Measurements from ENCODE around the gene NEDD8. TPM values are rescaled to one million over a fixed set of nuclear protein-coding genes. Genes with fewer than 3 reads are reported as not detected.

Gene NEDD8
- total and polyA plus RNA-seq, 7 experiments from 2014 or later: 73.5 to 340 (median 127) TPM

GRCh38 chr14:24167469-24168114 lies 64.6 kb downstream of the NEDD8 start:
- POLR2A ChIA-PET: interaction anchor here (1.2 kb wide), 1 partner anchor 28 kb away, joined by 3 read pairs; no protein-coding TSS in a partner anchor
- no peaks in the 10 kb centered on the region for H3K27me3 ChIP-seq (ENCODE audit: control insufficient read depth in 2 of 2, insufficient read depth in 2 of 2, low read length in 2 of 2)
- DNase-seq: no peak
- peaks cover 40 to 64% (median 40%) of the 10 kb centered on the region in 3 experiments for H3K36me3 ChIP-seq (ENCODE audit: control insufficient read depth in 2 of 3, insufficient read depth in 3 of 3, low read length in 3 of 3)
- ATAC-seq: no peak
- no peaks in the 10 kb centered on the region for H3K9me3 ChIP-seq (ENCODE audit: control insufficient read depth in 2 of 3, low read length in 3 of 3)
- Mint-ChIP-seq H3K27ac (peak overlapping the region in 6 of 9 donors; percentile 3 to 62 (median 50)), H3K36me3 (peaks cover 5 to 55% (median 34%) of the 10 kb centered on the region in 5 donors), H3K27me3 (no peaks in the 10 kb centered on the region), H3K4me1 (peaks cover 40 to 70% (median 68%) of the 10 kb centered on the region in 7 donors), H3K4me3 (peak overlapping the region in 1 of 10 donors; percentile 23), H3K9me3 (no peaks in the 10 kb centered on the region)
- CTCF ChIA-PET: no interaction called here
- peaks cover 24 to 42% of the 10 kb centered on the region in 2 donors for H3K4me1 ChIP-seq (ENCODE audit: control insufficient read depth in 2 of 2, insufficient read depth in 2 of 2, low read length in 2 of 2)
- no peak overlapping the region for H3K4me3 ChIP-seq (ENCODE audit: low read length)
- intact Hi-C loops (cut with micrococcal nuclease): no loop called here
- H3K27ac ChIP-seq (ENCODE audit: low read depth, low read length): no peak overlapping the region

Other genes starting within 250 kb of the NEDD8 start
Only the 30 nearest of the 34 such genes appear.
- gene CARMIL3, start 180.4 kb downstream of the NEDD8 start, total RNA-seq: 1 to 10 TPM in 2 of 5 experiments, under 1 TPM in 3; 0.08 to 1.7 (median 0.27) TPM
- gene CARMIL3, start 180.4 kb downstream of the NEDD8 start, polyA plus RNA-seq: not detected
- under 1 TPM in 1 of 5 experiments, not detected in 4; 0.12 TPM for gene CPNE6, start 160.8 kb downstream of the NEDD8 start, total RNA-seq
- not detected for gene CPNE6, start 160.8 kb downstream of the NEDD8 start, polyA plus RNA-seq
- gene PCK2, start 138.1 kb downstream of the NEDD8 start, total RNA-seq: 10 to 100 TPM in 4 of 5 experiments, 1 to 10 TPM in 1; 9.1 to 56.2 (median 14.4) TPM
- gene PCK2, start 138.1 kb downstream of the NEDD8 start, polyA plus RNA-seq: 10 to 100 TPM in 1 of 2 donors, 1 to 10 TPM in 1; 7.2 to 14.5 TPM
- 10 to 100 TPM; 71.9 to 90.1 (median 83.3) TPM for gene DCAF11, start 117.6 kb downstream of the NEDD8 start, total RNA-seq
- 10 to 100 TPM; 69.1 to 97.0 TPM for gene DCAF11, start 117.6 kb downstream of the NEDD8 start, polyA plus RNA-seq
- gene NRL, start 117.4 kb downstream of the NEDD8 start, total RNA-seq: 1 to 10 TPM; 2.1 to 4.5 (median 3.8) TPM
- gene NRL, start 117.4 kb downstream of the NEDD8 start, polyA plus RNA-seq: 1 to 10 TPM; 2.2 to 2.6 TPM
- gene FITM1, start 101.7 kb downstream of the NEDD8 start, total RNA-seq: 1 to 10 TPM; 1.8 to 4.3 (median 2.0) TPM
- gene FITM1, start 101.7 kb downstream of the NEDD8 start, polyA plus RNA-seq: 1 to 10 TPM in 1 of 2 donors, under 1 TPM in 1; 0.48 to 1.2 TPM
- 100 to 1,000 TPM; 189 to 583 (median 202) TPM for gene PSME1, start 96.2 kb downstream of the NEDD8 start, total RNA-seq
- 100 to 1,000 TPM; 698 to 703 TPM for gene PSME1, start 96.2 kb downstream of the NEDD8 start, polyA plus RNA-seq
- 10 to 100 TPM in 4 of 5 experiments, 1 to 10 TPM in 1; 9.0 to 25.5 (median 22.3) TPM for gene EMC9, start 90.8 kb downstream of the NEDD8 start, total RNA-seq
- 10 to 100 TPM in 1 of 2 donors, 1 to 10 TPM in 1; 9.6 to 12.4 TPM for gene EMC9, start 90.8 kb downstream of the NEDD8 start, polyA plus RNA-seq
- 100 to 1,000 TPM; 120 to 777 (median 143) TPM for gene PSME2, start 85.8 kb downstream of the NEDD8 start, total RNA-seq
- gene PSME2, start 85.8 kb downstream of the NEDD8 start, polyA plus RNA-seq: 100 to 1,000 TPM; 402 to 435 TPM
- 100 to 1,000 TPM in 1 of 5 experiments, 10 to 100 TPM in 4; 64.0 to 151 (median 95.4) TPM for gene RNF31, start 84.9 kb downstream of the NEDD8 start, total RNA-seq
- gene RNF31, start 84.9 kb downstream of the NEDD8 start, polyA plus RNA-seq: 10 to 100 TPM; 40.9 to 48.1 TPM
- gene IRF9, start 71.1 kb downstream of the NEDD8 start, total RNA-seq: 100 to 1,000 TPM; 133 to 337 (median 189) TPM
- gene IRF9, start 71.1 kb downstream of the NEDD8 start, polyA plus RNA-seq: 100 to 1,000 TPM in 1 of 2 donors, 10 to 100 TPM in 1; 73.3 to 110 TPM
- 10 to 100 TPM; 20.3 to 80.5 (median 68.6) TPM for gene REC8, start 60.3 kb downstream of the NEDD8 start, total RNA-seq
- 10 to 100 TPM in 1 of 2 donors, 1 to 10 TPM in 1; 4.4 to 10.7 TPM for gene REC8, start 60.3 kb downstream of the NEDD8 start, polyA plus RNA-seq
- gene IPO4, start 43.6 kb downstream of the NEDD8 start, total RNA-seq: 10 to 100 TPM; 21.5 to 45.2 (median 42.2) TPM
- 10 to 100 TPM; 17.5 to 36.2 TPM for gene IPO4, start 43.6 kb downstream of the NEDD8 start, polyA plus RNA-seq
- gene TM9SF1, start 36.9 kb downstream of the NEDD8 start, total RNA-seq: 10 to 100 TPM; 16.2 to 40.5 (median 19.2) TPM
- gene TM9SF1, start 36.9 kb downstream of the NEDD8 start, polyA plus RNA-seq: 10 to 100 TPM; 32.1 to 34.4 TPM
- gene TSSK4, start 26.7 kb downstream of the NEDD8 start, total RNA-seq: 1 to 10 TPM in 2 of 5 experiments, under 1 TPM in 2, not detected in 1; 0.22 to 1.9 (median 1.1) TPM
- 1 to 10 TPM; 1.0 to 1.4 TPM for gene TSSK4, start 26.7 kb downstream of the NEDD8 start, polyA plus RNA-seq
- gene CHMP4A, start 18.9 kb downstream of the NEDD8 start, total RNA-seq: 100 to 1,000 TPM in 1 of 5 experiments, 10 to 100 TPM in 4; 79.1 to 101 (median 85.7) TPM
- 100 to 1,000 TPM; 121 to 140 TPM for gene CHMP4A, start 18.9 kb downstream of the NEDD8 start, polyA plus RNA-seq
- gene MDP1, start 16.3 kb downstream of the NEDD8 start, total RNA-seq: 10 to 100 TPM in 3 of 5 experiments, 1 to 10 TPM in 2; 5.5 to 18.5 (median 14.2) TPM
- gene MDP1, start 16.3 kb downstream of the NEDD8 start, polyA plus RNA-seq: 10 to 100 TPM; 33.1 to 36.4 TPM
- gene GMPR2, start 562 bp upstream of the NEDD8 start, total RNA-seq: 10 to 100 TPM; 38.2 to 91.6 (median 69.5) TPM
- gene GMPR2, start 562 bp upstream of the NEDD8 start, polyA plus RNA-seq: 100 to 1,000 TPM in 1 of 2 donors, 10 to 100 TPM in 1; 99.9 to 107 TPM
- 100 to 1,000 TPM; 133 to 150 (median 139) TPM for gene TINF2, start 10.3 kb upstream of the NEDD8 start, total RNA-seq
- 100 to 1,000 TPM; 143 to 186 TPM for gene TINF2, start 10.3 kb upstream of the NEDD8 start, polyA plus RNA-seq
- gene TGM1, start 30.8 kb upstream of the NEDD8 start, total RNA-seq: 10 to 100 TPM in 1 of 5 experiments, 1 to 10 TPM in 4; 4.8 to 12.9 (median 7.1) TPM
- gene TGM1, start 30.8 kb upstream of the NEDD8 start, polyA plus RNA-seq: not detected
- gene RABGGTA, start 39.2 kb upstream of the NEDD8 start, total RNA-seq: 10 to 100 TPM; 49.7 to 76.5 (median 55.5) TPM
- 10 to 100 TPM; 17.9 to 36.3 TPM for gene RABGGTA, start 39.2 kb upstream of the NEDD8 start, polyA plus RNA-seq
- gene DHRS1, start 67.4 kb upstream of the NEDD8 start, total RNA-seq: 10 to 100 TPM; 25.2 to 37.0 (median 33.3) TPM
- gene DHRS1, start 67.4 kb upstream of the NEDD8 start, polyA plus RNA-seq: 10 to 100 TPM; 21.3 to 38.4 TPM
- 10 to 100 TPM; 22.7 to 39.5 (median 29.8) TPM for gene NOP9, start 67.5 kb upstream of the NEDD8 start, total RNA-seq
- gene NOP9, start 67.5 kb upstream of the NEDD8 start, polyA plus RNA-seq: 1 to 10 TPM; 1.7 to 1.8 TPM
- 10 to 100 TPM; 16.4 to 31.5 (median 22.7) TPM for gene CIDEB, start 75.6 kb upstream of the NEDD8 start, total RNA-seq
- 10 to 100 TPM; 18.7 to 19.3 TPM for gene CIDEB, start 75.6 kb upstream of the NEDD8 start, polyA plus RNA-seq
- 10 to 100 TPM; 13.9 to 26.8 (median 17.5) TPM for gene LTB4R2, start 77.8 kb upstream of the NEDD8 start, total RNA-seq
- gene LTB4R2, start 77.8 kb upstream of the NEDD8 start, polyA plus RNA-seq: 1 to 10 TPM; 2.1 to 2.7 TPM
- gene LTB4R, start 79.1 kb upstream of the NEDD8 start, total RNA-seq: 10 to 100 TPM; 14.1 to 28.8 (median 26.3) TPM
- 1 to 10 TPM; 9.1 to 9.4 TPM for gene LTB4R, start 79.1 kb upstream of the NEDD8 start, polyA plus RNA-seq
- gene ADCY4, start 102.7 kb upstream of the NEDD8 start, total RNA-seq: 10 to 100 TPM in 1 of 5 experiments, 1 to 10 TPM in 4; 4.6 to 10.2 (median 6.1) TPM
- under 1 TPM in 1 of 2 donors, not detected in 1; 0.25 TPM for gene ADCY4, start 102.7 kb upstream of the NEDD8 start, polyA plus RNA-seq
- gene RIPK3, start 107.6 kb upstream of the NEDD8 start, total RNA-seq: 10 to 100 TPM; 19.9 to 47.5 (median 36.8) TPM
- 10 to 100 TPM in 1 of 2 donors, 1 to 10 TPM in 1; 8.2 to 11.7 TPM for gene RIPK3, start 107.6 kb upstream of the NEDD8 start, polyA plus RNA-seq
- not detected for gene NFATC4, start 135.8 kb upstream of the NEDD8 start, total RNA-seq
- not detected for gene NFATC4, start 135.8 kb upstream of the NEDD8 start, polyA plus RNA-seq
- gene NYNRIN, start 166.6 kb upstream of the NEDD8 start, total RNA-seq: 1 to 10 TPM in 1 of 5 experiments, under 1 TPM in 4; 0.08 to 1.3 (median 0.11) TPM
- not detected for gene NYNRIN, start 166.6 kb upstream of the NEDD8 start, polyA plus RNA-seq

Measured in naive thymus-derived CD4-positive, alpha-beta T cell (primary cell).